CD14-positive monocyte (primary cell): ENCODE results near the gene TAS2R39. TPM values are rescaled to one million over a fixed set of nuclear protein-coding genes. Genes with fewer than 3 reads are reported as not detected.
A peak's percentile ranks its signal among the peaks of the same experiment; 100 is the strongest.

Experiments used
- DNase-seq, 3 donors: peaks; one replicate each; pipeline ENCODE4 v3.0.0-alpha.2; 2011 to 2022
- H2AFZ ChIP-seq: 2 replicates; pipeline ENCODE4 v1.6.0; 2012; ENCODE audit warnings: mild to moderate bottlenecking, low read depth, low read length, inconsistent platforms; ENCODE audit not compliant: insufficient read depth, poor library complexity, severe bottlenecking
- H3K27ac ChIP-seq, 2 donors: 1 replicate in 1 of 2; 2 replicates in 1 of 2; pipeline ENCODE4 v1.5.1; 2012 to 2013; ENCODE audit warnings: low read length in 2 of 2, control low read depth in 1 of 2, inconsistent platforms in 1 of 2, low read depth in 1 of 2, mild to moderate bottlenecking in 1 of 2
- H3K27me3 ChIP-seq, 2 donors: one replicate each; pipeline versions ENCODE4 v1.6.0 to v1.6.1; 2011 to 2013; ENCODE audit warnings: low read length in 2 of 2; ENCODE audit not compliant: control insufficient read depth in 2 of 2, insufficient read depth in 2 of 2
- H3K36me3 ChIP-seq, 2 donors: replicated peaks in 1 of 2; 1 replicate in 1 of 2; 2 replicates in 1 of 2; pipeline versions ENCODE4 v1.5.1 to v1.6.1; 2012 to 2013; ENCODE audit warnings: low read length in 2 of 2, control low read depth in 1 of 2, inconsistent platforms in 1 of 2, mild to moderate bottlenecking in 1 of 2; ENCODE audit not compliant: insufficient read depth in 2 of 2, control insufficient read depth in 1 of 2
- H3K4me1 ChIP-seq, 2 donors: 1 replicate in 1 of 2; 2 replicates in 1 of 2; pipeline versions ENCODE4 v1.5.1 to v1.6.1; 2012 to 2013; ENCODE audit warnings: low read length in 2 of 2, control low read depth in 1 of 2, inconsistent platforms in 1 of 2, mild to moderate bottlenecking in 1 of 2, moderate library complexity in 1 of 2; ENCODE audit not compliant: insufficient read depth in 2 of 2, control insufficient read depth in 1 of 2
- H3K4me2 ChIP-seq: replicated peaks from 2 replicates; pipeline ENCODE3; 2012; ENCODE audit warnings: low read length, moderate library complexity, mild to moderate bottlenecking; ENCODE audit not compliant: poor library complexity, severe bottlenecking; ENCODE audit errors: extremely low read depth
- H3K4me3 ChIP-seq, 3 experiments: fragments of 200-600 bp in 1 of 3; sonication (generic) in 1 of 3; replicated peaks in 1 of 3; 1 replicate in 2 of 3; 2 replicates in 1 of 3; pipeline ENCODE4 v1.5.1; 2011 to 2013; ENCODE audit warnings: low read length in 3 of 3, mild to moderate bottlenecking in 3 of 3, control low read depth in 2 of 3, low read depth in 2 of 3, inconsistent platforms in 1 of 3, moderate library complexity in 1 of 3
- H3K79me2 ChIP-seq: 2 replicates; pipeline ENCODE4 v1.6.0; 2012; ENCODE audit warnings: mild to moderate bottlenecking, control low read depth, inconsistent platforms, low read length, moderate library complexity; ENCODE audit not compliant: insufficient read depth
- H3K9ac ChIP-seq: 2 replicates; pipeline ENCODE4 v1.6.0; 2017; ENCODE audit warnings: low read length, mild to moderate bottlenecking; ENCODE audit not compliant: insufficient read depth, poor library complexity, severe bottlenecking
- H3K9me3 ChIP-seq, 2 donors: replicated peaks in 1 of 2; 1 replicate in 1 of 2; 2 replicates in 1 of 2; pipeline versions ENCODE4 v1.5.1 to v1.6.1; 2012 to 2013; ENCODE audit warnings: low read length in 2 of 2, control low read depth in 1 of 2; ENCODE audit not compliant: control insufficient read depth in 1 of 2, insufficient read depth in 1 of 2
- H4K20me1 ChIP-seq: 2 replicates; pipeline ENCODE4 v1.6.0; 2012; ENCODE audit warnings: mild to moderate bottlenecking, low read length, control low read depth, moderate library complexity; ENCODE audit not compliant: insufficient read depth
- H3K27ac Mint-ChIP-seq, 7 donors: one replicate each; pipeline ENCODE4 v1.8.0; 2020; ENCODE audit warnings: mild to moderate bottlenecking in 7 of 7, mixed read lengths in 7 of 7, moderate library complexity in 6 of 7, inconsistent platforms in 2 of 7
- H3K27me3 Mint-ChIP-seq, 3 donors: one replicate each; pipeline ENCODE4 v1.8.0; 2021 to 2022; ENCODE audit warnings: low read depth in 3 of 3, mild to moderate bottlenecking in 3 of 3, mixed read lengths in 3 of 3, moderate library complexity in 3 of 3, inconsistent platforms in 1 of 3
- H3K36me3 Mint-ChIP-seq, 2 donors: one replicate each; pipeline ENCODE4 v1.8.0; 2020; ENCODE audit warnings: mixed read lengths in 2 of 2, inconsistent platforms in 1 of 2, mild to moderate bottlenecking in 1 of 2
- H3K4me1 Mint-ChIP-seq: one replicate; pipeline ENCODE4 v1.8.0; 2020; ENCODE audit warnings: mild to moderate bottlenecking, mixed read lengths
- H3K4me3 Mint-ChIP-seq, 2 donors: one replicate each; pipeline ENCODE4 v1.8.0; 2020; ENCODE audit warnings: mild to moderate bottlenecking in 2 of 2, mixed read lengths in 2 of 2, moderate library complexity in 1 of 2
- H3K9me3 Mint-ChIP-seq, 7 donors: one replicate each; pipeline ENCODE4 v1.8.0; 2020 to 2022; ENCODE audit warnings: mixed read lengths in 7 of 7, mild to moderate bottlenecking in 6 of 7, moderate library complexity in 6 of 7, inconsistent platforms in 2 of 7
- WGBS: methylation state at CpG from one replicate; pipeline ENCODE4 v1.1.5; 2013; ENCODE audit warnings: missing lambda C conversion rate; ENCODE audit not compliant: insufficient coverage; 5-methylcytosine and 5-hydroxymethylcytosine counted together
- intact Hi-C, 2 donors: fragments of 100-400 bp; cut with micrococcal nuclease; formaldehyde crosslinking; loops; one replicate each; pipeline versions ENCODE4 v1.15.0 to v1.15.1; 2023
- polyA plus RNA-seq, 3 donors: library from polyadenylated mRNA; depleted of rRNA in 1 of 3; unstranded in 2 of 3; stranded (reverse) in 1 of 3; fragments of 300-500 nt in 2 of 3; fragments of >200 nt in 1 of 3; fragmentation: Illumina TruSeq in 2 of 3; gene quantifications; 1 replicate in 2 of 3; 2 replicates in 1 of 3; pipeline ENCODE4 v1.2.3, GENCODE V29; 2012 to 2021
- TF ChIP-seq, protein P1 (sequence below): fragments of 200-600 bp; IDR thresholded peaks from one replicate; pipeline ENCODE4 v1.8.0; 2022; ENCODE audit warnings: antibody characterized with exemption, mild to moderate bottlenecking

Gene TAS2R39
- polyA plus RNA-seq, 3 donors, result not detected

DNA sequence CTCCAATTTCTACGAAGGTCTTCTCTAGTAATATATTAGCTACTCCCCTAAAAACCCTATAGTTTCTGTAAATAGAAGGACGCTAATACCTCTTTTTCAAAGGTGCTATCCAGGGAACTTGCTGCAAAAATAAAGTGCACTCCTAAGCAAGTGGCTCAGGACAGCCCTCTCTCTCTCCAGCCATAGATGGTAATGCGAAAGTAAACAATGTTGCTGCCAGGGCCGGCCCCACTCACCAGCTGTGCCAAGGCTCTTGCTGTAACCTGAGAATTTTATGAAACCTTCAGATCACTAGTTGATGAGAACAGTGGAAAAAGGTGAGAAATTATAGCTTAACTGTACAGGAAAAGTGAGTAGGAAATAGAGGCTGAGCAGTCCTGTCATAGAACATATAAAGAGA is 10.9 kb upstream of the TAS2R39 start:
- Histone ChIP-seq H4K20me1 (no peaks in the 10 kb centered on the region), H3K79me2 (no peaks in the 10 kb centered on the region), H3K9ac (peak overlapping the region; percentile 11), H3K4me1 (peaks cover 0 to 3% of the 10 kb centered on the region in 2 donors), H2AFZ (peak overlapping the region; percentile 48), H3K36me3 (no peaks in the 10 kb centered on the region), H3K4me2 (peak overlapping the region; percentile 49), H3K27me3 (no peaks in the 10 kb centered on the region), H3K9me3 (peaks cover 3 to 10% of the 10 kb centered on the region in 2 donors), H3K4me3 (peak overlapping the region in 2 of 3 experiments; percentile 25 to 51), H3K27ac (no peak overlapping the region)
- Mint-ChIP-seq H3K36me3 (no peaks in the 10 kb centered on the region), H3K27me3 (peaks cover 0 to 1% (median 0%) of the 10 kb centered on the region in 3 donors), H3K4me3 (peak overlapping the region; percentile 58 to 62), H3K9me3 (peaks cover 2 to 12% (median 9%) of the 10 kb centered on the region in 7 donors), H3K4me1 (peaks cover 15% of the 10 kb centered on the region), H3K27ac (peak overlapping the region in 2 of 7 donors; percentile 35 to 67)
- no peak for DNase-seq
- TF ChIP-seq, protein P1, sequence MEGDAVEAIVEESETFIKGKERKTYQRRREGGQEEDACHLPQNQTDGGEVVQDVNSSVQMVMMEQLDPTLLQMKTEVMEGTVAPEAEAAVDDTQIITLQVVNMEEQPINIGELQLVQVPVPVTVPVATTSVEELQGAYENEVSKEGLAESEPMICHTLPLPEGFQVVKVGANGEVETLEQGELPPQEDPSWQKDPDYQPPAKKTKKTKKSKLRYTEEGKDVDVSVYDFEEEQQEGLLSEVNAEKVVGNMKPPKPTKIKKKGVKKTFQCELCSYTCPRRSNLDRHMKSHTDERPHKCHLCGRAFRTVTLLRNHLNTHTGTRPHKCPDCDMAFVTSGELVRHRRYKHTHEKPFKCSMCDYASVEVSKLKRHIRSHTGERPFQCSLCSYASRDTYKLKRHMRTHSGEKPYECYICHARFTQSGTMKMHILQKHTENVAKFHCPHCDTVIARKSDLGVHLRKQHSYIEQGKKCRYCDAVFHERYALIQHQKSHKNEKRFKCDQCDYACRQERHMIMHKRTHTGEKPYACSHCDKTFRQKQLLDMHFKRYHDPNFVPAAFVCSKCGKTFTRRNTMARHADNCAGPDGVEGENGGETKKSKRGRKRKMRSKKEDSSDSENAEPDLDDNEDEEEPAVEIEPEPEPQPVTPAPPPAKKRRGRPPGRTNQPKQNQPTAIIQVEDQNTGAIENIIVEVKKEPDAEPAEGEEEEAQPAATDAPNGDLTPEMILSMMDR, result no peak
- WGBS, result no CpG with 5 or more reads among the region's 4 CpGs
- intact Hi-C loops, result no loop called here

DNA sequence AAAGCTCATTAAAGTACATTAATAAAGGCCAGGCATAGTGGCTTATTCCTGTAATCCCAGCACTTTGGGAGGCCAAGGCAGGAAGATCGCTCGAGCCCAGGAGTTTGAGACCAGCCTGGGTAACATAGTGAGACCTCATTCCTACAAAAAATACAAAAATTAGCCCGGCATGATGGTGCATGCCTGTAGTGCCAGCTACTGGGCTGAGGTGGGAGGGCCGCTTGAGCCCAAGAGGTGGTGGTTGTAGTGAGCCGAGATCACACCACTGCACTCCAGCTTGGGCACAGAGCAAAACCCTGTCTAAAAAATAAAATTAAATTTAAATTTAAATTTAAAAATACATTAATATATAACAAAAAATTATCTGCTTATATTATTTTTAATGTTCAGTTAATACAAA is 7.1 kb upstream of the TAS2R39 start:
- TF ChIP-seq, protein P1, result no peak
- H3K27ac ChIP-seq, result no peak overlapping the region
- H3K4me2 ChIP-seq, result no peak overlapping the region
- Mint-ChIP-seq H3K36me3 (no peaks in the 10 kb centered on the region), H3K4me1 (peaks cover 9% of the 10 kb centered on the region), H3K9me3 (peaks cover 21 to 33% (median 30%) of the 10 kb centered on the region in 7 donors), H3K27me3 (peaks cover 0 to 1% (median 1%) of the 10 kb centered on the region in 3 donors), H3K27ac (no peak overlapping the region), H3K4me3 (no peak overlapping the region)
- no peaks in the 10 kb centered on the region for H3K79me2 ChIP-seq
- H3K4me1 ChIP-seq, result no peaks in the 10 kb centered on the region
- H3K27me3 ChIP-seq, result no peaks in the 10 kb centered on the region
- H3K4me3 ChIP-seq, result no peak overlapping the region
- DNase-seq, result no peak
- no peak overlapping the region for H2AFZ ChIP-seq
- peaks cover 21 to 23% of the 10 kb centered on the region in 2 donors for H3K9me3 ChIP-seq
- intact Hi-C loops, result no loop called here
- H4K20me1 ChIP-seq, result no peaks in the 10 kb centered on the region
- H3K36me3 ChIP-seq, result no peaks in the 10 kb centered on the region
- H3K9ac ChIP-seq, result no peak overlapping the region
- WGBS, result no CpG with 5 or more reads among the region's 5 CpGs
